Lower lobe of right lung (tissue), 2 donors: ENCODE results near the gene ANO7. TPM values are rescaled to one million over a fixed set of nuclear protein-coding genes. Genes with fewer than 3 reads are reported as not detected.

Experiments
- ATAC-seq, 2 donors: fragments of 200-7000 bp; cut with Tn5 transposase; one replicate each; pipeline ENCODE4 v1.9.1; 2020 to 2022; ENCODE audit warnings: mild to moderate bottlenecking in 2 of 2, moderate library complexity in 2 of 2
- DNase-seq: peaks from one replicate; pipeline ENCODE4 v3.0.0-alpha.2; 2020
- H3K27ac ChIP-seq: fragments of 200-600 bp; one replicate; pipeline ENCODE4 v1.8.0; 2022
- H3K27me3 ChIP-seq: fragments of 200-600 bp; one replicate; pipeline ENCODE4 v1.8.0; 2022; ENCODE audit warnings: low read depth
- H3K36me3 ChIP-seq: fragments of 200-600 bp; one replicate; pipeline ENCODE4 v1.8.0; 2022; ENCODE audit warnings: mild to moderate bottlenecking
- H3K4me1 ChIP-seq: fragments of 200-600 bp; one replicate; pipeline ENCODE4 v1.8.0; 2022
- H3K4me3 ChIP-seq: fragments of 200-600 bp; one replicate; pipeline ENCODE4 v1.8.0; 2022; ENCODE audit warnings: mild to moderate bottlenecking
- H3K9me3 ChIP-seq: fragments of 200-600 bp; one replicate; pipeline ENCODE4 v1.8.0; 2022
- intact Hi-C: fragments of 100-400 bp; cut with DNase I; formaldehyde crosslinking; loops from one replicate; pipeline ENCODE4 v1.11.0; 2022
- total RNA-seq: library from RNA; stranded (reverse); fragmentation: NEBNext Ultra II Directional; extraction: Animal tissue kit (Norgen Biotek cat#: 25700); gene quantifications from one replicate; pipeline ENCODE4 v1.2.1, GENCODE V29; 2021
- TF ChIP-seq, protein P1 (sequence below): fragments of 200-600 bp; IDR thresholded peaks from one replicate; pipeline ENCODE4 v1.8.0; 2022; ENCODE audit warnings: antibody characterized with exemption, mild to moderate bottlenecking
- donor health status: DM: no; HTN: yes; CAD: no; lungs with severe emphysema.

ANO7 gene
- total RNA-seq, 1 donor from 2014 or later = 1.3 TPM

DNA sequence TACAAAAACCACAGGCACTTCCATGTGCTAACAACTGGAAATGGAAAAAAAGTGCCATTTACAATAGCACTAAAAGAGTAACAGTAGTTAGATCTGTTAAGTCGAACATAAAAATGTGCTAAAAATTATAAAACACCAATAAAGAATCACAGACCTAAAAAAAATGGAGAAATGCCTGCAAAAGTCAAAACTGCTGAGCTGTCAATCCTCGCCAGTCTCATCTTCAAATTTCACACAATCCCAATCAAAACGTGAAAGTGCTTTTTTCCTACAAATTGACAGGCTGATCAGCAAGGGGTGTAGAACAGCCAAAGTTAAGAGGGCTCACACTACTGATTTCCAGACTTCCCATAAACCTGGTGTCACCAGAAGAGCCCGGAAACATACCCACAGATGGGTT is 53.2 kb downstream of the ANO7 start:
- Histone ChIP-seq H3K4me1 (no peaks in the 10 kb centered on the region), H3K9me3 (no peaks in the 10 kb centered on the region), H3K27ac (no peak overlapping the region), H3K36me3 (peaks cover 100% of the 10 kb centered on the region), H3K4me3 (no peak overlapping the region), H3K27me3 (no peaks in the 10 kb centered on the region)
- no peak for ATAC-seq
- TF ChIP-seq, protein P1, sequence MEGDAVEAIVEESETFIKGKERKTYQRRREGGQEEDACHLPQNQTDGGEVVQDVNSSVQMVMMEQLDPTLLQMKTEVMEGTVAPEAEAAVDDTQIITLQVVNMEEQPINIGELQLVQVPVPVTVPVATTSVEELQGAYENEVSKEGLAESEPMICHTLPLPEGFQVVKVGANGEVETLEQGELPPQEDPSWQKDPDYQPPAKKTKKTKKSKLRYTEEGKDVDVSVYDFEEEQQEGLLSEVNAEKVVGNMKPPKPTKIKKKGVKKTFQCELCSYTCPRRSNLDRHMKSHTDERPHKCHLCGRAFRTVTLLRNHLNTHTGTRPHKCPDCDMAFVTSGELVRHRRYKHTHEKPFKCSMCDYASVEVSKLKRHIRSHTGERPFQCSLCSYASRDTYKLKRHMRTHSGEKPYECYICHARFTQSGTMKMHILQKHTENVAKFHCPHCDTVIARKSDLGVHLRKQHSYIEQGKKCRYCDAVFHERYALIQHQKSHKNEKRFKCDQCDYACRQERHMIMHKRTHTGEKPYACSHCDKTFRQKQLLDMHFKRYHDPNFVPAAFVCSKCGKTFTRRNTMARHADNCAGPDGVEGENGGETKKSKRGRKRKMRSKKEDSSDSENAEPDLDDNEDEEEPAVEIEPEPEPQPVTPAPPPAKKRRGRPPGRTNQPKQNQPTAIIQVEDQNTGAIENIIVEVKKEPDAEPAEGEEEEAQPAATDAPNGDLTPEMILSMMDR = no peak
- intact Hi-C loops = no loop called here
- DNase-seq = no peak

DNA sequence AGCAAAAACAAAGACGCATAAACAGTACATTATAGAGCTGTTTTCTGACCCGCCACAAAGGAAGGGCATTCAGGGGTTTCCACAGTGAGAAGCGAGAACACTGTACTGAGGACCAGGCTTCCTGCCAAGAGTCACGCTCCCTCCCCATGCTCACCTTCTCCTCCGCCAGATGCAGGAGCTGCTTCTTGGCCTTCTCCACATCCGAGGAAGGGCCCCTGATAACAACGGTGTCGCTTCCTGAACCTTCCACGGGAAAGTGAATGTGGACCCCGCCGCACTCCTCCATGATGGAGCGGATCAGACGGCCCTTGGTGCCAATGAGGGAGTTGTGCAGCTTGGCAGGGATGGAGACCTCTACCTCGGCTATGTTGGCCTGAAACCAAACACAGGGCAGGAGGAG is 53.8 kb downstream of the ANO7 start:
- TF ChIP-seq, protein P1 = no peak
- no peaks in the 10 kb centered on the region for H3K9me3 ChIP-seq
- H3K36me3 ChIP-seq = peaks cover 100% of the 10 kb centered on the region
- intact Hi-C loops = no loop called here
- DNase-seq (no peak), ATAC-seq (no peak)
- H3K27me3 ChIP-seq = no peaks in the 10 kb centered on the region
- H3K4me3 ChIP-seq = no peak overlapping the region
- H3K4me1 ChIP-seq = no peaks in the 10 kb centered on the region
- H3K27ac ChIP-seq = no peak overlapping the region

- Histone ChIP-seq H3K4me3 (no peak overlapping the region), H3K36me3 (peaks cover 100% of the 10 kb centered on the region), H3K27ac (no peak overlapping the region), H3K9me3 (no peaks in the 10 kb centered on the region), H3K27me3 (no peaks in the 10 kb centered on the region), H3K4me1 (no peaks in the 10 kb centered on the region)
- intact Hi-C loops = no loop called here
- no peak for DNase-seq
- no peak for ATAC-seq
- TF ChIP-seq, protein P1 = no peak
These were observed 55.9 kb downstream of the ANO7 start for GRCh38 chr2:241244368-241244767.

- Histone ChIP-seq H3K27me3 (no peaks in the 10 kb centered on the region), H3K27ac (no peak overlapping the region), H3K4me3 (no peak overlapping the region), H3K36me3 (peaks cover 100% of the 10 kb centered on the region), H3K4me1 (no peaks in the 10 kb centered on the region), H3K9me3 (no peaks in the 10 kb centered on the region)
- TF ChIP-seq, protein P1 = no peak
- DNase-seq = no peak
- intact Hi-C loops = no loop called here
- no peak for ATAC-seq
These were observed 59.8 kb downstream of the ANO7 start for GRCh38 chr2:241248289-241248688.

DNA sequence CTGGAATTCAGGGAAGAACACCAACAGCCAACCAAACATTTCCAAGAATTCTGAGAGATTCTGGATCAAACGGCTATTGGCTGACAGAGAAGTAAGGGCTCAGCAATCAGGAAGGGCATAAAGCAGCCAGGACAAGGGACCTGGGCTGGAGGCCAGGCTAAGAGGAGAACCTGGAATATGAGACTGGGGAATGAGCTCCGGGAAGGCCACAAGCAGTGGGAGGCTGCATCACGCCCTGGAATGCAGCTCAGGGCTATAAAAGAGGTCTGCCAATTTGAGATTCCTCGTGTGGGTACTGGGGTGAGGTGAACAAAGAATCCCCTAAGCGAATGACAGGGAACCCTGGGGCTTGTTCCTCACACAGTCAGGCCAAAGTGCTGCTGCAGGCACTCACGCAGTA is 60.4 kb downstream of the ANO7 start:
- Histone ChIP-seq H3K27me3 (no peaks in the 10 kb centered on the region), H3K4me3 (no peak overlapping the region), H3K36me3 (peaks cover 100% of the 10 kb centered on the region), H3K4me1 (no peaks in the 10 kb centered on the region), H3K9me3 (no peaks in the 10 kb centered on the region), H3K27ac (no peak overlapping the region)
- intact Hi-C loops = no loop called here
- TF ChIP-seq, protein P1 = no peak
- ATAC-seq = no peak
- no peak for DNase-seq

- Histone ChIP-seq H3K36me3 (peaks cover 100% of the 10 kb centered on the region), H3K27me3 (no peaks in the 10 kb centered on the region), H3K4me1 (no peaks in the 10 kb centered on the region), H3K27ac (no peak overlapping the region), H3K4me3 (no peak overlapping the region), H3K9me3 (no peaks in the 10 kb centered on the region)
- no peak for DNase-seq
- TF ChIP-seq, protein P1 = no peak
- no peak for ATAC-seq
- intact Hi-C loops = no loop called here
These were observed 61.2 kb downstream of the ANO7 start for GRCh38 chr2:241249654-241250053.
